IPS-11a (cell line): ENCODE data around the gene KSR2.

Source experiments
- H3K4me3 ChIP-seq: one replicate; pipeline ENCODE4 v1.5.1; 2013; ENCODE audit warnings: low read depth, low read length, control low read depth

Gene KSR2

DNA sequence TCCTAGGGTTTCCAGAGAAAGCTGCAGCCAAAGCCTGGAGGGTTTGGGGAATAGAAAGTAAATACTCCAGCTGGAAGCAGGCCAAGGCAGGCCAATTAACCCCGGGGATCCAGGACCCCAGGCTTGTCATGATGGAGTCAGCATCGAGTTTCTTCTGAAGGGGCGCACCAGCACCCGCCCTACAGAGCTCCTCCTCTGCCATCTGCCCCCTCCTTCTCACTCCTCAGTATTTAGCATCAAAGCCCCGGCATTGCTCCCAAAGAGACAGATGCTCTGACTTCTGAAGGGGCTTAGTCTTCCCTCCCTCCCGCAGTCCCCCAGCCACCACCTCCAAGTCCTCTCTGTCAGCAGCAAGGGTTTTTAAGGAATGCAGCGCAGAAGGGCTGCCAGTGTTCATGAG lies 322.3 kb downstream of the KSR2 start:
- no peak overlapping the region for H3K4me3 ChIP-seq

DNA sequence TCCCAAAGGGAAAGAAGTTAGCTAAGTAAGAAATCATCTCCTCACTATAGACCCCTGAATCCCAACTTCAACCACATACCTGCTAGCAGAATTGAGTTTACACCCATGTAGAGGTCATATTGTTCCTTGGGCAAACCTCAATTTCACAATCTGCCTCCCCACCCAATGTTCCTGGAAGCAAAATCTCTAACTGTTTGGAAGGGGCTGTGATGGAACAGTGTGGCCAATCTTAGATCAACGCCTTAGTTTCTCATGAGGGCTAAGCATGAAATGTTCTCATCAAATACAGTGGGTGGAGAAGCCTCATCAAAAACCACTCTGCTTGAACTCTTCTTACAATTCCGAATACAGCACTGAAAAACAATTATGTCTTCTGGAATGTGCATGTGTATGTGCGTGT lies 323.3 kb downstream of the KSR2 start:
- no peak overlapping the region for H3K4me3 ChIP-seq

DNA sequence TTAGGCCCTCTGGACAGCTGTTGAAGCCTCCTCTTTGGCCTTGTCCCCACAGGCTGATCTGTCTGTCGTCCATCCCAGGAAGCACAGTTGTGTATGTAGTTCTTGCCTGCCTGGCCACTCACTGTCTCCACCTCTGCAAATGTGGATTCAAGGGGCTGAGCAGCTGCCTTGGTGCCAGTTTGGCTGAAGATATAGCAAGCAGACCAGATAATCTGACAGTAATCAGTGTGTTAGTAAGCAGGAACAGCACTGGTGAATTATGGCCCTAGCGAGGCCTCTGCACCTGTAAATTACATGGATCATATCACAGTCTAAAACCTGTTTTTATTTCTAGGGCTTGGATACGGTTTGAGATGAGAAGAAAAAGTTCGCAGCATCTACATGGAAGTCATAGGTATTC lies 324.8 kb downstream of the KSR2 start:
- no peak overlapping the region for H3K4me3 ChIP-seq

DNA sequence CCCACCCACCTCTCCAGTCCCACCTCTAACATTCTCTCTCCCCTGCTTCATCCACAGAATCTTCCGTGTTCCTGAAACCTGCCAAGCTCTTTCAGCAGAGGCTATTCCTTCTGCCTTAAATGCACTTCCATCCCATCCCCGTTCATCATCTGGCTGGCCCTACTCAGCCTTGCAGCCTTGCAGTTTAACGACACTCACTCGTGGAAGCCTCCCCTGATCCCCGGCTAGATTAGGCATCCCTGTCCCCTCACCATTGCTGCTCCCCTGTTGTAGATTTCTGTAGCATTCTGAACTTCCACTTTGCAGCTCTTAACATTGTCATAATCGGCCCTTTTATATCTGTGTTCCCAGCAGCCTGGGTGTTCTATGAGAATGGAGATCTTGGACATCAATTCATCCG lies 326.9 kb downstream of the KSR2 start:
- H3K4me3 ChIP-seq: no peak overlapping the region

DNA sequence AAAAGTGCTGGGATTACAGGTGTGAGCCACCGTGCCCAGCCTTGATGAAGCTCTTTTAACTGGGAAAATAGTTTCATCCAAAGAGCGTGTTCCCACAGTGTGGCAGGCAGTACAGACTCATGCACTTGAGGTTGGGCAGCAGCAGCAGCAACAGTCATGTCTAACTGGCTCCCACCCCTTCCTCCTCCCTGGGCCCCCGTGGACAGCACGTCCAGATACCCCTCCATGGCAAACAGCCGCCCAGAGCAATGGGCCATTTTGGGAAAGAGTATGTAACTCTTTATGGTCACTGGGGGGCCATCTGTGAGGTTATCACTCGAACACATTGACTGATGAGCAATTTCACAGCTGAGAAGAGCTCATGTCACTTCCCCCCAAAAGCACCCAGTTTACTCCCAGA lies 328.3 kb downstream of the KSR2 start:
- no peak overlapping the region for H3K4me3 ChIP-seq

DNA sequence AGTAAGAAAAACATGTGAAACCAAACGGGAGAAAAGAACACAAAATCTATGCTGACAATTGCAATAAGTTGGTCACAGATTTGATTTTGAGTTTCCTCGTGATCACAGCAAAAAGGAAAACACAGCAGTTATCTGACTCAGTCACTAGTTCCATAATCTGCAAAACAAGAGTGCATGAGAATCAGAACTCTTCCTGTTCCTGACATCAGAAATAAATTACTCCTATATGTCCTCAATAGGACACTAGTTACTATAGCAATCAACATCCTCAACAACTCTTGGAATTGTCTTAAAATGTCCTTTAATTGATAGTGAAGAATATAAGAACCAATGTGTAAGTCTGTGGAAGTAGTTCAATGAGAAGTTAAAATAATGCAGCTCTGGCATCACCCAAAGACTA lies 339.3 kb downstream of the KSR2 start:
- no peak overlapping the region for H3K4me3 ChIP-seq

DNA sequence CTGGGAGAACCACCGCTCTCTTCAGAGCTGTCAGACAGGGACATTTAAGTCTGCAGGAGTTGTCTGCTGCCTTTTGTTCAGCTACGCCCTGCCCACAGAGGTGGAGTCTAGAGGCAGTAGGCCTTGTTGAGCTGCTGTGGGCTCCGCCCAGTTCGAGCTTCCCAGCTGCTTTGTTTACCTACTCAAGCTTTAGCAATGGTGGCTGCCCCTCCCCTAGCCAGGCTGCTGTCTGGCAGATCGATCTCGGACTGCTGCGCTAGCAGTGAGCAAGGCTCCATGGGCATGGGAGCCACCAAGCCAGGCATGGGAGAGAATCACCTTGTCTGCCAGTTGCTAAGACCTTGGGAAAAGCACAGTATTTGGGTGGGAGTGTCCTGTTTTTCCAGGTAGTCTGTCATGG lies 340.1 kb downstream of the KSR2 start:
- peak overlapping the region; percentile 1 for H3K4me3 ChIP-seq

DNA sequence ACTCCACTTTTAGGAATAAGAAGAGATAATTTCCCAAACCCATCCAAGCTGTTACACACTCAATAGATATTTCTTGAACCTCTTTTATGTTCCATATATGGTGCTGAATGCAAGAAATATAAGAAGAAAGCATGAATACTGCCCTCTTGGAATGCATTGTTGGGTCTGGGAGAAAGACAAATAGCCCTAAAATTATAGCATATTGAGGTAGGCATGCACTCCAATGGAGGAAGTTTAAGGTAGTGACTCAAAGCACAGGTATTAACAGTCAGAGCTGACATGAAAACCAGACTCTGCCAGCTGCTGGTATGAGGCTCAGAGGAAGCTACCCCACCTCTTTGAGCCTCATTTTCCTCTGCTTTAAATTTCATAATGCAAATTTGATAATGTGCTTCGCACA lies 346.0 kb downstream of the KSR2 start:
- no peak overlapping the region for H3K4me3 ChIP-seq

DNA sequence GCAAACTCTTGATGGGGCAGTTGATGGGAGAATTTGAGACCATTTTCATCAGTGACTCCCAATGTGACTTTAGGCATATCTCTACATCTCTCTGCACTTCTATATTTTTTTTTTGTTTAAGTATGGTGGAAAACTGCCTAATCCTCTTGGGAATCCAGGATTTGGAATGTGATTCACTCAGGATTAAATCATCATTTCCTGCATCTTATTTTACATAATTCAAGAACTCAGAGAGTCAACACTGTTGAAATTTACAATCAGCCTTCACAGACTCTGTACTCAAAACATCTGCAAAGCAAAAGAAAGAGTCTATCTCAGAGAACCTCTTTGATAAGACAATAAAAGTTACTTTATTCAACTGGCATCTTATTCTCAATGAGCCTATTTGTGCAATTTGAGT lies 346.7 kb downstream of the KSR2 start:
- H3K4me3 ChIP-seq: no peak overlapping the region

DNA sequence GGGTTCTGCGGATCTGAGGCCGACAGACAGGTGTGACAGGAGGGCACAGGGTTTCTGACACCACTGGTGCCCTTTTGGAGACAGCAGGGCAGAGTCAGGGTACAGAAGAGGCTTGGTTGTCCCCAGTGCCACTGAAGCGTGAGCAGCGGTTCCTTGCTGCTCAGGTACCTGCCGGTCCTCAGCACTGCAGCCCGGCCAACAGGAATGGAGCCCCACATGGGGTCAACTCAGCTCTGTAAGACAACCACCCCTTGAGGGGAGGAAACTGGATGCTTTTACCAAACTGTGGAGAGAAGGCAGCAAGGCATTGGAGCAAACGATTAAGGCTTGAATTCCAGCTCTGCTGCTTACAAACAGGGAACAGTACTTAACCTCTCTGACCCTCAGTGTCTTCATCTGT lies 361.0 kb downstream of the KSR2 start:
- H3K4me3 ChIP-seq: no peak overlapping the region

DNA sequence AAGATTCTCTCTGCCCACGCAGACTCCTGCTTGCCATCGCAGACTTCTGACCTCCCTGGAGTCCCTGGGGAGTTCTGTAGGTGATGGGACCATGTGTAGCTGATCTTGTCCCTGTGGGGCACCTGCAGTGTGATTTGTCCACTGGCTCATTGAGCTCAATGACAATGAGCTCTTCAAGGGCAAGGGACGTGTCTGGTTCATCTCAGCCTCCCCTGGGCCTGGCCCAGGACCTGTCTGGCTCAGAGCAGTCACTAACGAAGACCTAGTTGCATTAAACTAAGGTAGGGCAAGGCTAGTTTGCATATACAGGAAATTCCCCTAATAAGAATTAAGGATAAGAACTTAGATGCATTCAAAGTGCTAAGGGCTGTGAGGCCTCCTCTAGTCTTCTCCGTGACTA lies 361.8 kb downstream of the KSR2 start:
- H3K4me3 ChIP-seq: no peak overlapping the region

DNA sequence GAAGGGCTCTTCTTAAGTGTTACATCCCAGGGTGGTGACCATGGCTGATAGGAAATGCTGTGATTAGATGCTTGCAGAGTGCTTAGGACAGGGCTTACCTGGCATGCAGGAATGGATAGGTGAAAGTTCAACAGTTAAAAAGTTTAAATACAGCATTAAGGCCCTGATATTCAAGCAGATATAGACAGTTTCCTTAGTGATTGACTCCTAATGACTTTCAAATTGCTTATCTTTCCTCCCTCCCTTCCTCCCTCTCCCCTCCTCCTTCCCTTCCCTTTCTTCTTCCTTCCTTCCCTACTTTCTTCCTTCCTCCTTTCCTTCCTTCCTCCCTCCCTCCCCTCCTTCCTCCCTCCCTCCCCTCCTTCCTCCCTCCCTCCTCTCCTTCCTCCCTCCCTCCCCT lies 362.8 kb downstream of the KSR2 start:
- no peak overlapping the region for H3K4me3 ChIP-seq

DNA sequence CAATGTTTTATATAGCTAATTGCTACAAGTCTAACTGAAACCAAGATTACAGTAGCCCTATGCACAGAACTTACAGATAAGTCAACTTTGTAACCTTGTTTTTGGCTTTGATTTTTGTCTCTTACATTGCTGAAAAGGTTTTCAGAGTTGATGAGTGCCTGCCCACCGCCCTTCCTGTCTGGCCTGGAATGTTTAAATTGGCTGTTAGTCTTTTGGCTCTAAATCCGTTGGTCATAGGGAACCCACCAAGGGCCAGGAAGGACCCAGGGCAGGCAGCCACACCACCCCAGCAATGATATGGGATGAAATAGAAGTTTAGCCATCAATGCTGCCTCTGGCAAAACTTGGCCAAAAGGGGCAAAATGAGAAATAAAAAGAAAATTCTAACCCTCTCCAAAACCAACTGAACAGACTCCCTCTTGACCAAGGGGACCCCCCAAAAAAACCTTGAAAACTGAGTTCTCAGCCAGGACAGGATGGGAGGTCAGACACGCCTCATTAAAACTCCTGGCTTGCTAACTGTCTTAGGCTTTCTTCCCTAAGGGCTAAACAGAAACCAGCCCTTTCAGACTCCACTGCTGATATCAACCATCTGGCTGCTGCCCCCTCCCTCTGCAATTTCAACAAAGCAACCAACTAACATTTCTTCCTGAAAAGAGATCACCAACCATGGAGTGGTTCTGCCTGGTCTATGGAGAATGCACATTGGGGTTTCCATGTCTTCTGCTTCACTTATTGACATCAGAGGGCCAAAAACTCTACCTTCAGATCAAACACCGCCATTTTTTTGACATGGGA lies 365.3 kb downstream of the KSR2 start:
- no peak overlapping the region for H3K4me3 ChIP-seq

DNA sequence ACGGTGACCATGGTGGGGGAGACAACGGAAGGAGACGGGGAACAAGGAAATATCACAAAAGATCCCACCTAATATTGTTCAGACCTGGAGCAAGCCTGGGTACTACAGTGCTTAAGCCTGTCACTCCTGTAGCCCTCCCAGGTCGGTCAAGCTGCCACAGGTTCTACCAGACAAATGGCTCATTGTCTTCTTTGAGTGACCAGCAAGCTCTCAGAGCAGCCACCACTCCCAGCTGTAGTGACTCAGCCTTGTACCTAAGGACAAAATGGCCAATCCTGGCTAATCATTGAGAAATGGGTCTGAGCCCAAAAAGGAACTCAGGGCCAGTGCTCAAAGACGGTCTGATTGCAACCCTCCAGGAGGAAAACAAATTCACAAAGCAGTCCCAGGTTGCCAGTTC lies 368.9 kb downstream of the KSR2 start:
- no peak overlapping the region for H3K4me3 ChIP-seq

DNA sequence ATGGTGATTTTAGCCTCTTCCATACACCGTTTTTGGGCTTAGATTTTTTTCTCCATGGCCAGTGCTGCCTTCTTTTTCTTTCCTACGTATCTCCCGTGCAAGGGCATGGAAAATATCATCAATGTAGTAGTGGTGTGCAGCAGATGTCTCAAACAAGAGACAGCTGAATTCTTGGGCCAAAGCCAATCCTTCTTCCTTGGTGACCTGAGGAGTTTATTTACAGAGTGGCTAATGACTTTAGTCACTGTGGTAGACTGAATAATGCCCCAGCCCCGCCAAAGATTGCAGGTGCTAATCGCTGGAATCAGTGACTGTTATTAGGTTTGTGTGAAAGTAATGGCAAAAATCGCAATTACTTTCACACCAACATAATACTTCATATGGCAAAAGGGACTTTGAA lies 371.8 kb downstream of the KSR2 start:
- no peak overlapping the region for H3K4me3 ChIP-seq

DNA sequence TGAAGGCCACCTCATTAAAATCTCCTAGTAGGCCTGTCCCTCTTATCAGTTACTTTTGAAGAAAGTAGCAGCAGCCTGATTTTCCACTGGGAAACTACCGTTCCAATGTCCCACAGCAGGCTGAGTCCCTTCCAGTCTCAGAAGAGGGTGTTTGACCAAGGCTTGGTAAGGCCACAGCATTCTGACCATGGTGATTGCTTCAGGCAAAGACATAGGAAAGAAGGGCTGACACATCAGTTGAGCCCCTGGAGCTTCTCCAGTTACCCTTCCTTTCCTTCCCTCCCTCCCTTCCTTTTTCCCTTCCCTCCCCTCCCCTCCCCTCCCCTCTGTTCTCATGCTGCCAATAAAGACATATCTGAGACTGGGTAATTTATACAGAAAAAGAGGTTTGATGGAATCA lies 373.0 kb downstream of the KSR2 start:
- no peak overlapping the region for H3K4me3 ChIP-seq

DNA sequence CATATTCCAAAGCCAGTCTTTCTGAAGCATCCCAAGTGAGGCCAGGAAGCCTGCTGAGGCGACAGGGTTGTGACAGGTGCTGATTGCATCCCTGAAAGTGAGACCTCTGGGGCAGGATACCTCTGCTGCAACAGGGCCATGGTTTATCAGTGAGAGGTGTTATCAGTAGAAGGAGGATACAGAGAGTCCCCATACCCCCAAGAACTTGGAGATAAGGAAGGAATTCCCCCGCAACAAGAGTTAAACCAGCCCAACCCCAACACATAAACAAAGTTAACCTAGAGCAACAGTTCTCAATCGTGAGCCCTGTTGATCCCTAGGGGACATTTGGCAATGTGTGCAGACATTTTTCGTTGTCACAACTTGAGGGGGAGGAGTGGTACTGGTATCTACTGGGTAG lies 374.3 kb downstream of the KSR2 start:
- no peak overlapping the region for H3K4me3 ChIP-seq

DNA sequence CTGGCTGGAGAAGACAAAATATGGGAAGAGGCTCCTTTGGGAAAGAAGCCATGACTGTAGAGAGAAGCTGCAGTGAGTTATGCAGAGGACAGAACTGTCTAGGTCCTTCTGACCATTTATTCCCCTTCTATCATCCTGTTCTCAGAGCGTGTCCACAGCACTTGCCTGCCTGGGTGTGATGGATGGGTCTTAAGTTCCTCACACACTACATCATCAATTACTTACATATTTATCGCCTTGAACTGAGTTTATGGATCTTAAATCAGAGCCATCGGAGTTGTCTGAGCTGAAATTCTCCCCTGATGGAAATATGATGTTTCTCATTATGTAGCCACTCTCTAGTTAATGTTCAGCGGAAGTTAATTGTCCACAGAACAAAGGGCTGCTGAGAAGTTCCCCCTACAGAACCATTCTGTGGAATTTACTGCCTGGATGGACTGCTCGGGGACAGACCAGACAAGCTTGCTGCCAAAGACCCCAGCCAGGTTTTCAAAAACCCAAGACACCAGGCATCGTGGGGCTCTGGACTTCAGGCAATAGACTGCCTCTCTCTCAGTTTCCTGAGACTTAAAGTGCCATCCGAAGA lies 374.9 kb downstream of the KSR2 start:
- H3K4me3 ChIP-seq: no peak overlapping the region

DNA sequence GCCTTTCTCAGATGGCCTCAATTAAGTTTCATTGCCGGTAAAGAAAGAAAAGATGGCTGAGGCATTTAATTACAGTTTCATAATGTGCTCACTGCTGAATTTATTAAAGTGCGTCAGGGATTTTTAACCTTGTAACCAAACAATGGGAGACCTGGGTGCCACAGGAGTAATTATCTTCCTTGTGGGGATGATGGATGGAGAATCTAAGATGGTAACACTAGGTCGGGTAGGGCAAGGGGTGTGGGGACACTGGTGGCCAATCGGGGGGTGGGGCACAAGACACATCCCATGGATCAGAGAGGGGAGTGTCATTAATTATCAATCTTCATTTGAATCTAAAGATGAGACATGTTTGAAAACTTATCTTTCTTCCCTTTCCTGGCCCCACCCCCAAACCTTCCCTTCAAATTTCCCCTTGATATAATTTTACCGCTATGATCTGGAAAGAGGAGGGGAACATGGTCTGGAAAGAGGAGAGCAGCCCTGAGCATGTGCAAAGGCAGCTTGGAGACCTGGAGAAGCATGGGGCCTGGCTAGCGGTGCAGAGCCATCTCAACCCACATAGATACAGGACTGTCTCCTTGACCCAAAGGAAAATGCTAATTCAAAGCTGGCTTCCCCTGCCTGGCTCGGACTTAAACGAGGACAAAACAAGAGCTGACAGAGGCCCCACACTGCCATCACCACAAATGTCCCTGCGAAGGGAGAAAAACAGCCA lies 376.0 kb downstream of the KSR2 start:
- H3K4me3 ChIP-seq: no peak overlapping the region

DNA sequence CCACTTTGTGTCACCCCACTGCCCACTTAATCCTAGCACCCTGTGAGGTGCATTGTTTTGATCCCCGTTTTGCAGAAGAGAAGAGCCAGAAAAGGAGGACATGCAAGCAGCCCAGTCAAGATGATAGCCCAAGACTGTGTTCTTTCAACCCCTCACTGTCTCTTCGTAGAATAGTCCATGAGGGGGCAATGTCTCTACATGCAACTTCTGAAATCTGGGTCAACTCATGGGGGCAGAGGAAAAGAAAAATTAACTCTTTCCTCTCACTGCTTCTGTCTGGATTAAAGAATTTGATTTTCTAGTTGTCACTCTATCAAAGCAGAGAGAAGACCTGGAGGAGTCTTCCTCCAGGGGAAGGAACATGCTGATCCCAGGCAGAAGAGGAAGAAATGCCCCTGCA lies 377.8 kb downstream of the KSR2 start:
- H3K4me3 ChIP-seq: no peak overlapping the region

DNA sequence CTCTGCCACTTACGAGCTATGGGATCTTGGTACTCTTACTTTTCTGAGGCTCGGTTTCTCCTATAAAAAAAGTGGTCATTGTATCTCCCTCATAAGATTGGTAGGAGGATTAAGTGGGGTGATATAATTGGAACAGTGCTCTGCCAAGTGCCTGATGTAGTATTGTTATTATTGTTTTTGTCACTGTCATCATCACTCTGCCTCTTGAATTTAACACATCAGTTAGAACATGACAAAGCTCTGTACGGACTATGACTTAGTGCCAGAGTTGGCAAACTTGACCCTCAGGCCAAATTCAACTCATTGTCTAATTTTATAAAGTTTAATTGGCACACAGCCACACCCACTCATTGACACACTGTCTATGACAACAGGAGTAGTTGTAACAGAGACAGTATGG lies 378.4 kb downstream of the KSR2 start:
- no peak overlapping the region for H3K4me3 ChIP-seq

DNA sequence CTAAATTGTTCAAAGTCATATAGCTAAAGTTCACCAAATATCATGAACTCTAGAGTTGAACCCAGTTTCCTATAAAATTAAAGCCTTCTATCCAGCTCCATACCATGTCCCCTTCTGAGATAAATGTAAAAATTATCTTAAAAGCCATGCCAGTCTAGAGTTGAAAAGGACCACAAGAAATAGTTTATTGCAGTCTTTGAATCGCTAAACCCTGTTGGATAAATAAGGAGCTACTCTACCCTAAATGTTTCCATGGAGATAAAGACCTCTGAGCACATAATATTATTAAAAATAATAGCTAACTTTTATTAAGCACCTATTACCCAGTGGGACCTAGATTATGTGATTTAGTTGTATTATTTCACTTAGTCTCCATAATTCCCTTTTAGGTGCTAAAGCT lies 379.8 kb downstream of the KSR2 start:
- no peak overlapping the region for H3K4me3 ChIP-seq
